GM23338 (cell line): ENCODE results near the gene PPP6R3. TPM values are rescaled to one million over a fixed set of nuclear protein-coding genes. Genes with fewer than 3 reads are reported as not detected.

Experiments used
- ATAC-seq: fragments of 200-7000 bp; cut with Tn5 transposase; 3 replicates; pipeline ENCODE4 v1.9.1; 2020
- DNase-seq: peaks from one replicate; pipeline ENCODE4 v3.0.0-alpha.2; 2015; ENCODE audit warnings: low spot score
- H2AFZ ChIP-seq: fragments of 200-600 bp; sonication (generic); 2 replicates; pipeline ENCODE4 v1.8.0; 2016; ENCODE audit warnings: antibody characterized with exemption, mild to moderate bottlenecking, moderate library complexity
- H3F3A ChIP-seq: fragments of 200-600 bp; sonication (generic); replicated peaks from 2 replicates; pipeline ENCODE4 v1.8.0; 2017; ENCODE audit warnings: antibody characterized with exemption, mixed run types, low read depth
- H3K27ac ChIP-seq: fragments of 200-600 bp; sonication (generic); 2 replicates; pipeline ENCODE4 v1.6.1; 2016; ENCODE audit warnings: low read depth
- H3K27me3 ChIP-seq: fragments of 200-600 bp; sonication (generic); 2 replicates; pipeline ENCODE4 v1.8.0; 2016; ENCODE audit warnings: mild to moderate bottlenecking, mixed run types, moderate library complexity; ENCODE audit not compliant: insufficient read depth
- H3K36me3 ChIP-seq: fragments of 200-600 bp; sonication (generic); 2 replicates; pipeline ENCODE4 v1.8.0; 2016; ENCODE audit warnings: mild to moderate bottlenecking; ENCODE audit not compliant: insufficient read depth
- H3K4me1 ChIP-seq: fragments of 200-600 bp; sonication (generic); 2 replicates; pipeline ENCODE4 v1.8.0; 2016; ENCODE audit warnings: mild to moderate bottlenecking, moderate library complexity; ENCODE audit not compliant: insufficient read depth
- H3K4me2 ChIP-seq: fragments of 200-600 bp; sonication (generic); 2 replicates; pipeline ENCODE4 v1.7.1; 2017; ENCODE audit warnings: mixed run types
- H3K4me3 ChIP-seq: fragments of 200-600 bp; sonication (generic); 2 replicates; pipeline ENCODE4 v1.6.1; 2016; ENCODE audit warnings: mixed run types
- H3K79me2 ChIP-seq: fragments of 200-600 bp; sonication (generic); replicated peaks from 2 replicates; pipeline ENCODE4 v1.8.0; 2017; ENCODE audit warnings: mild to moderate bottlenecking; ENCODE audit not compliant: insufficient read depth
- H3K9me2 ChIP-seq: fragments of 200-600 bp; sonication (generic); 2 replicates; pipeline ENCODE4 v1.8.0; 2017; ENCODE audit not compliant: insufficient read depth
- H4K20me1 ChIP-seq: fragments of 200-600 bp; sonication (generic); replicated peaks from 2 replicates; pipeline ENCODE4 v1.8.0; 2017; ENCODE audit warnings: mild to moderate bottlenecking; ENCODE audit not compliant: insufficient read depth
- H3K27ac Mint-ChIP-seq: 2 replicates; pipeline ENCODE4 v1.8.0; 2020; ENCODE audit warnings: inconsistent platforms, mild to moderate bottlenecking, moderate library complexity, mixed read lengths
- H3K27me3 Mint-ChIP-seq: 3 replicates; pipeline ENCODE4 v1.8.0; 2022; ENCODE audit warnings: low read depth, mild to moderate bottlenecking, moderate library complexity, mixed read lengths, inconsistent platforms; ENCODE audit not compliant: insufficient read depth, poor library complexity
- H3K36me3 Mint-ChIP-seq: 3 replicates; pipeline ENCODE4 v1.8.0; 2021; ENCODE audit warnings: low read depth, mild to moderate bottlenecking, inconsistent platforms, moderate library complexity, mixed read lengths
- H3K4me1 Mint-ChIP-seq: 3 replicates; pipeline ENCODE4 v1.8.0; 2020; ENCODE audit warnings: mild to moderate bottlenecking, inconsistent platforms, mixed read lengths
- H3K4me3 Mint-ChIP-seq: 3 replicates; pipeline ENCODE4 v1.8.0; 2021; ENCODE audit warnings: moderate library complexity, mild to moderate bottlenecking, inconsistent platforms, mixed read lengths
- H3K9me3 Mint-ChIP-seq: 3 replicates; pipeline ENCODE4 v1.8.0; 2020; ENCODE audit warnings: moderate library complexity, mild to moderate bottlenecking, inconsistent platforms, mixed read lengths
- JUNB ChIP-seq: IDR thresholded peaks from one replicate; pipeline ENCODE4 v1.6.1; 2016; ENCODE audit warnings: antibody characterized with exemption; ENCODE audit not compliant: unreplicated experiment
- POLR2AphosphoS5 ChIP-seq: IDR thresholded peaks from 2 replicates; pipeline ENCODE4 v1.6.1; 2016; ENCODE audit warnings: antibody characterized with exemption, low read depth
- ZNF331 ChIP-seq: fragments of 250-450 bp; sonication (Bioruptor Pico); IDR thresholded peaks from 2 replicates; pipeline ENCODE4 v1.5.0; 2020; ENCODE audit warnings: low read depth, mild to moderate bottlenecking, moderate library complexity
- polyA plus RNA-seq: library from polyadenylated mRNA; unstranded; fragments of >200 nt; fragmentation: Nextera tagmentation; extraction: Ambion mirVana; gene quantifications from 2 replicates; pipeline ENCODE4 v1.2.1, GENCODE V29; 2016
- total RNA-seq: library from RNA; depleted of rRNA; stranded (reverse); fragments of >200 nt; shearing (Covaris generic); gene quantifications from 2 replicates; pipeline ENCODE4 v1.2.3, GENCODE V29; 2014
- TF ChIP-seq, protein P1 (sequence below): IDR thresholded peaks from one replicate; pipeline ENCODE4 v1.6.1; 2018; ENCODE audit warnings: antibody characterized with exemption; ENCODE audit not compliant: unreplicated experiment
- TF ChIP-seq, protein P2 (sequence below), 2 experiments: fragments of 200-600 bp in 1 of 2; sonication (generic) in 1 of 2; conservative IDR thresholded peaks; 2 replicates each; pipeline versions ENCODE4 v1.5.1 to v1.6.1; 2016 to 2017; ENCODE audit warnings: antibody characterized with exemption in 2 of 2, low read depth in 2 of 2, mild to moderate bottlenecking in 2 of 2, moderate library complexity in 1 of 2
- TF ChIP-seq, protein P3 (sequence below): fragments of 250-450 bp; sonication (Bioruptor Pico); IDR thresholded peaks from 2 replicates; pipeline ENCODE4 v1.5.0; 2020; ENCODE audit warnings: mild to moderate bottlenecking, moderate library complexity

PPP6R3 gene
- total and polyA plus RNA-seq, 2 experiments from 2014 or later: 170 to 268 TPM

DNA sequence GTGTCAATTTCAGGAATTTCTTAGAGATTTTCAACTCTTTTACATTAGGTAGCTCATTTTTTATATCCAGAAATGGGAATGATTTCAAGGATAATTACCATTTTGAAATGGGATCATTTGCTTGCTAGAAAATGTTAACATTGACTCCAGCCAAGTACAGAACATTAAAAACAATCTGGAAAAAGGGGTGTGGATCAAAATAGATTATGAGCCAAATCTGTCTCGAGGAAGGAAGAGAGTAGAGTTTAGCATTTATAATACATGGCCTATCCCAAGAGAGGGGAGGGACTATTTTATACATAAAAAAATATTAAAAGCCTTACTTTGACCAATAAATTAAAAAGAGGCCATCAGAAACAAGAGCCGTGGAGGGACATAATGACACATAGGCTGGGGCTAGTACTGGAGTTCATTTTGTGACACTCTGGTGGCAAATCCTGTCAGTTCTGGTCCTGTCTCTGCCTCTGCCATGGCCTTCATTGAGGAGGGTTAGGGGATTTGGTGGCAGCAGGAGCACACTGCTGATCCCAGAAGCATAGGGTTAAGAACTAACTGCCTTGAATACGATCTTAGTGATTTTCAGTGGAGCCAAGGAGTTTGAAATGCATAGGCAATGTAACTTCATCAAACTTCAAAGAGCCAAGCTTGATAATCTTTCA, 20.4 kb downstream of the PPP6R3 start (continued):
- TF ChIP-seq, protein P1, sequence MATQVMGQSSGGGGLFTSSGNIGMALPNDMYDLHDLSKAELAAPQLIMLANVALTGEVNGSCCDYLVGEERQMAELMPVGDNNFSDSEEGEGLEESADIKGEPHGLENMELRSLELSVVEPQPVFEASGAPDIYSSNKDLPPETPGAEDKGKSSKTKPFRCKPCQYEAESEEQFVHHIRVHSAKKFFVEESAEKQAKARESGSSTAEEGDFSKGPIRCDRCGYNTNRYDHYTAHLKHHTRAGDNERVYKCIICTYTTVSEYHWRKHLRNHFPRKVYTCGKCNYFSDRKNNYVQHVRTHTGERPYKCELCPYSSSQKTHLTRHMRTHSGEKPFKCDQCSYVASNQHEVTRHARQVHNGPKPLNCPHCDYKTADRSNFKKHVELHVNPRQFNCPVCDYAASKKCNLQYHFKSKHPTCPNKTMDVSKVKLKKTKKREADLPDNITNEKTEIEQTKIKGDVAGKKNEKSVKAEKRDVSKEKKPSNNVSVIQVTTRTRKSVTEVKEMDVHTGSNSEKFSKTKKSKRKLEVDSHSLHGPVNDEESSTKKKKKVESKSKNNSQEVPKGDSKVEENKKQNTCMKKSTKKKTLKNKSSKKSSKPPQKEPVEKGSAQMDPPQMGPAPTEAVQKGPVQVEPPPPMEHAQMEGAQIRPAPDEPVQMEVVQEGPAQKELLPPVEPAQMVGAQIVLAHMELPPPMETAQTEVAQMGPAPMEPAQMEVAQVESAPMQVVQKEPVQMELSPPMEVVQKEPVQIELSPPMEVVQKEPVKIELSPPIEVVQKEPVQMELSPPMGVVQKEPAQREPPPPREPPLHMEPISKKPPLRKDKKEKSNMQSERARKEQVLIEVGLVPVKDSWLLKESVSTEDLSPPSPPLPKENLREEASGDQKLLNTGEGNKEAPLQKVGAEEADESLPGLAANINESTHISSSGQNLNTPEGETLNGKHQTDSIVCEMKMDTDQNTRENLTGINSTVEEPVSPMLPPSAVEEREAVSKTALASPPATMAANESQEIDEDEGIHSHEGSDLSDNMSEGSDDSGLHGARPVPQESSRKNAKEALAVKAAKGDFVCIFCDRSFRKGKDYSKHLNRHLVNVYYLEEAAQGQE: no peak
- no peak for TF ChIP-seq ZNF331
- no peak for TF ChIP-seq JUNB

GRCh38 chr11:68481579-68482240, 21.2 kb downstream of the PPP6R3 start:
- H3K9me3 Mint-ChIP-seq: peaks cover 8% of the 10 kb centered on the region; the same call in 2 of the 3 replicates
- Histone ChIP-seq H3K27me3 (no peaks in the 10 kb centered on the region), H3K4me2 (no peak overlapping the region), H3F3A (no peaks in the 10 kb centered on the region), H3K79me2 (peaks cover 100% of the 10 kb centered on the region), H3K9me2 (no peaks in the 10 kb centered on the region), H3K27ac (no peak overlapping the region), H4K20me1 (peaks cover 87% of the 10 kb centered on the region), H3K4me3 (no peak overlapping the region), H2AFZ (no peak overlapping the region), H3K4me1 (peaks cover 11% of the 10 kb centered on the region; the same call in 1 of the 2 replicates), H3K36me3 (no peaks in the 10 kb centered on the region)
- peaks cover 12% of the 10 kb centered on the region for H3K4me1 Mint-ChIP-seq
- H3K27me3 Mint-ChIP-seq: peaks cover 4% of the 10 kb centered on the region
- H3K27ac Mint-ChIP-seq: no peak overlapping the region
- ATAC-seq: no peak
- H3K36me3 Mint-ChIP-seq: peaks cover 37% of the 10 kb centered on the region
- no peak for DNase-seq
- H3K4me3 Mint-ChIP-seq: no peak overlapping the region
- TF ChIP-seq, protein P1: no peak
- TF ChIP-seq, protein P2, sequence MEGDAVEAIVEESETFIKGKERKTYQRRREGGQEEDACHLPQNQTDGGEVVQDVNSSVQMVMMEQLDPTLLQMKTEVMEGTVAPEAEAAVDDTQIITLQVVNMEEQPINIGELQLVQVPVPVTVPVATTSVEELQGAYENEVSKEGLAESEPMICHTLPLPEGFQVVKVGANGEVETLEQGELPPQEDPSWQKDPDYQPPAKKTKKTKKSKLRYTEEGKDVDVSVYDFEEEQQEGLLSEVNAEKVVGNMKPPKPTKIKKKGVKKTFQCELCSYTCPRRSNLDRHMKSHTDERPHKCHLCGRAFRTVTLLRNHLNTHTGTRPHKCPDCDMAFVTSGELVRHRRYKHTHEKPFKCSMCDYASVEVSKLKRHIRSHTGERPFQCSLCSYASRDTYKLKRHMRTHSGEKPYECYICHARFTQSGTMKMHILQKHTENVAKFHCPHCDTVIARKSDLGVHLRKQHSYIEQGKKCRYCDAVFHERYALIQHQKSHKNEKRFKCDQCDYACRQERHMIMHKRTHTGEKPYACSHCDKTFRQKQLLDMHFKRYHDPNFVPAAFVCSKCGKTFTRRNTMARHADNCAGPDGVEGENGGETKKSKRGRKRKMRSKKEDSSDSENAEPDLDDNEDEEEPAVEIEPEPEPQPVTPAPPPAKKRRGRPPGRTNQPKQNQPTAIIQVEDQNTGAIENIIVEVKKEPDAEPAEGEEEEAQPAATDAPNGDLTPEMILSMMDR (conservative IDR thresholded peaks at IDR 0.05; ENCODE audit: low read depth in 2 of 2): no peak
- TF ChIP-seq ZNF331: no peak
- TF ChIP-seq, protein P3, sequence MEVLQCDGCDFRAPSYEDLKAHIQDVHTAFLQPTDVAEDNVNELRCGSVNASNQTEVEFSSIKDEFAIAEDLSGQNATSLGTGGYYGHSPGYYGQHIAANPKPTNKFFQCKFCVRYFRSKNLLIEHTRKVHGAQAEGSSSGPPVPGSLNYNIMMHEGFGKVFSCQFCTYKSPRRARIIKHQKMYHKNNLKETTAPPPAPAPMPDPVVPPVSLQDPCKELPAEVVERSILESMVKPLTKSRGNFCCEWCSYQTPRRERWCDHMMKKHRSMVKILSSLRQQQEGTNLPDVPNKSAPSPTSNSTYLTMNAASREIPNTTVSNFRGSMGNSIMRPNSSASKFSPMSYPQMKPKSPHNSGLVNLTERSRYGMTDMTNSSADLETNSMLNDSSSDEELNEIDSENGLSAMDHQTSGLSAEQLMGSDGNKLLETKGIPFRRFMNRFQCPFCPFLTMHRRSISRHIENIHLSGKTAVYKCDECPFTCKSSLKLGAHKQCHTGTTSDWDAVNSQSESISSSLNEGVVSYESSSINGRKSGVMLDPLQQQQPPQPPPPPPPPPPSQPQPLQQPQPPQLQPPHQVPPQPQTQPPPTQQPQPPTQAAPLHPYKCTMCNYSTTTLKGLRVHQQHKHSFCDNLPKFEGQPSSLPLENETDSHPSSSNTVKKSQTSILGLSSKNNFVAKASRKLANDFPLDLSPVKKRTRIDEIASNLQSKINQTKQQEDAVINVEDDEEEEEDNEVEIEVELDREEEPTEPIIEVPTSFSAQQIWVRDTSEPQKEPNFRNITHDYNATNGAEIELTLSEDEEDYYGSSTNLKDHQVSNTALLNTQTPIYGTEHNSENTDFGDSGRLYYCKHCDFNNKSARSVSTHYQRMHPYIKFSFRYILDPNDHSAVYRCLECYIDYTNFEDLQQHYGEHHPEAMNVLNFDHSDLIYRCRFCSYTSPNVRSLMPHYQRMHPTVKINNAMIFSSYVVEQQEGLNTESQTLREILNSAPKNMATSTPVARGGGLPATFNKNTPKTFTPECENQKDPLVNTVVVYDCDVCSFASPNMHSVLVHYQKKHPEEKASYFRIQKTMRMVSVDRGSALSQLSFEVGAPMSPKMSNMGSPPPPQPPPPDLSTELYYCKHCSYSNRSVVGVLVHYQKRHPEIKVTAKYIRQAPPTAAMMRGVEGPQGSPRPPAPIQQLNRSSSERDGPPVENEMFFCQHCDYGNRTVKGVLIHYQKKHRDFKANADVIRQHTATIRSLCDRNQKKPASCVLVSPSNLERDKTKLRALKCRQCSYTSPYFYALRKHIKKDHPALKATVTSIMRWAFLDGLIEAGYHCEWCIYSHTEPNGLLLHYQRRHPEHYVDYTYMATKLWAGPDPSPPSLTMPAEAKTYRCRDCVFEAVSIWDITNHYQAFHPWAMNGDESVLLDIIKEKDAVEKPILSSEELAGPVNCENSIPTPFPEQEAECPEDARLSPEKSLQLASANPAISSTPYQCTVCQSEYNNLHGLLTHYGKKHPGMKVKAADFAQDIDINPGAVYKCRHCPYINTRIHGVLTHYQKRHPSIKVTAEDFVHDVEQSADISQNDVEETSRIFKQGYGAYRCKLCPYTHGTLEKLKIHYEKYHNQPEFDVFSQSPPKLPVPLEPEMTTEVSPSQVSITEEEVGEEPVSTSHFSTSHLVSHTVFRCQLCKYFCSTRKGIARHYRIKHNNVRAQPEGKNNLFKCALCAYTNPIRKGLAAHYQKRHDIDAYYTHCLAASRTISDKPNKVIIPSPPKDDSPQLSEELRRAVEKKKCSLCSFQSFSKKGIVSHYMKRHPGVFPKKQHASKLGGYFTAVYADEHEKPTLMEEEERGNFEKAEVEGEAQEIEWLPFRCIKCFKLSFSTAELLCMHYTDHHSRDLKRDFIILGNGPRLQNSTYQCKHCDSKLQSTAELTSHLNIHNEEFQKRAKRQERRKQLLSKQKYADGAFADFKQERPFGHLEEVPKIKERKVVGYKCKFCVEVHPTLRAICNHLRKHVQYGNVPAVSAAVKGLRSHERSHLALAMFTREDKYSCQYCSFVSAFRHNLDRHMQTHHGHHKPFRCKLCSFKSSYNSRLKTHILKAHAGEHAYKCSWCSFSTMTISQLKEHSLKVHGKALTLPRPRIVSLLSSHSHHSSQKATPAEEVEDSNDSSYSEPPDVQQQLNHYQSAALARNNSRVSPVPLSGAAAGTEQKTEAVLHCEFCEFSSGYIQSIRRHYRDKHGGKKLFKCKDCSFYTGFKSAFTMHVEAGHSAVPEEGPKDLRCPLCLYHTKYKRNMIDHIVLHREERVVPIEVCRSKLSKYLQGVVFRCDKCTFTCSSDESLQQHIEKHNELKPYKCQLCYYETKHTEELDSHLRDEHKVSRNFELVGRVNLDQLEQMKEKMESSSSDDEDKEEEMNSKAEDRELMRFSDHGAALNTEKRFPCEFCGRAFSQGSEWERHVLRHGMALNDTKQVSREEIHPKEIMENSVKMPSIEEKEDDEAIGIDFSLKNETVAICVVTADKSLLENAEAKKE (CRISPR knock-in tag): no peak
- no peak for TF ChIP-seq POLR2AphosphoS5
